Measurements from ENCODE around the gene AOC2.

The AOC2 gene

DNA sequence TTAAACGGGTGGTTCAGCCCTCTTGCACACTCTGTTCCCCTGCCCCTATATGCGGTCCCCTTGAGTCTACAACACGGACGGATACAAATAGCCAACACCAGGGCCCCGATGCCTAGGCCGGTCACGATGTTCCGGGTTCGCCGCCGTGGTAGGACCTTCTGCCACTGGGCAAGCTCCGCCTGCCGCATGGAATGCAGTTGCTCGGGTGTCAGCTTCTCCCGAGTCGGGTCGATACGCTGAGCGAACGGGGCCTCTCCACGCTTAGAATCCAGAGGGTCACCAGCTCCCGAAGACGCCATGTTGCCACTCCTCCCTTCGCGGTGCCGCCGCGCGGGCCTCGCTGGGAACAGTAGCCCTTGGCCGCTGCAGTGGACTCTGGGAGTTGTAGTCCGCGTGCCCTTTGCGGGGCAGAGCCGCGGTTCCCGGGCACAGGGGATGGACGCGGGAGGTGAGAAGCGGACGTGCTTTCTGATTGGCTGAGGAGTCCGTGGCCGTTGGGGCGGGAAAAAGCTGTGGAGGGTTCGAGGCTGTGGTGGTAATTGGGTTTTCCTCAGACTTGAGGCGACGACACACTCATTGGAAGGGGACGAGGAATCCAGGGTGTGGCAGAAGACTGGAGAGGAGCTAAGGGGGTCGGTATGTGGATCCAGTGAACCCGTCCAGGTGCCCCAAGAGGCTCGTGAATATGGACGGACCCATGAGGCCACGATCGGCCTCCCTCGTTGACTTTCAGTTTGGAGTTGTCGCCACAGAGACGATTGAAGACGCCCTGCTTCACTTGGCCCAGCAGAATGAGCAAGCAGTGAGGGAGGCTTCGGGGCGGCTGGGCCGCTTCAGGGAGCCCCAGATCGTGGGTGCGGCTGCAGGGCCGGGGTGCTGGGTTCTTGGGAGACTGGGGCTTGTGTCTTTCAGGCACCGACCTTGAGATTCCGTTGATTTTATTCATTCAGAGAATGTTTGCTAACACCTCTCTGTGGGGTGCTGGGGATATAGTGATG lies 45.7 kb upstream of the AOC2 start, which contains the start of the genes CNTD1 and COA3:
CNTD1 (plus strand) TSS at position 479 of the 998 bp plus-strand sequence; CDS start at position 686, 207 bp downstream.
COA3 (minus strand) TSS at position 322 of the 998 bp plus-strand sequence; CDS start at position 299, 23 bp downstream.
- peak; percentile 96 for DNase-seq (ENCODE audit: low spot score)
- in situ Hi-C loops (cut with MboI; ENCODE audit: low sequenced_read_pairs, unreplicated experiment), result no loop called here
- TF ChIP-seq, protein P1, sequence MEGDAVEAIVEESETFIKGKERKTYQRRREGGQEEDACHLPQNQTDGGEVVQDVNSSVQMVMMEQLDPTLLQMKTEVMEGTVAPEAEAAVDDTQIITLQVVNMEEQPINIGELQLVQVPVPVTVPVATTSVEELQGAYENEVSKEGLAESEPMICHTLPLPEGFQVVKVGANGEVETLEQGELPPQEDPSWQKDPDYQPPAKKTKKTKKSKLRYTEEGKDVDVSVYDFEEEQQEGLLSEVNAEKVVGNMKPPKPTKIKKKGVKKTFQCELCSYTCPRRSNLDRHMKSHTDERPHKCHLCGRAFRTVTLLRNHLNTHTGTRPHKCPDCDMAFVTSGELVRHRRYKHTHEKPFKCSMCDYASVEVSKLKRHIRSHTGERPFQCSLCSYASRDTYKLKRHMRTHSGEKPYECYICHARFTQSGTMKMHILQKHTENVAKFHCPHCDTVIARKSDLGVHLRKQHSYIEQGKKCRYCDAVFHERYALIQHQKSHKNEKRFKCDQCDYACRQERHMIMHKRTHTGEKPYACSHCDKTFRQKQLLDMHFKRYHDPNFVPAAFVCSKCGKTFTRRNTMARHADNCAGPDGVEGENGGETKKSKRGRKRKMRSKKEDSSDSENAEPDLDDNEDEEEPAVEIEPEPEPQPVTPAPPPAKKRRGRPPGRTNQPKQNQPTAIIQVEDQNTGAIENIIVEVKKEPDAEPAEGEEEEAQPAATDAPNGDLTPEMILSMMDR (IDR thresholded peaks at IDR 0.05; ENCODE audit: borderline replicate concordance, control extremely low read depth, extremely low read depth, insufficient read depth, missing control alignments), result no peak

DNA sequence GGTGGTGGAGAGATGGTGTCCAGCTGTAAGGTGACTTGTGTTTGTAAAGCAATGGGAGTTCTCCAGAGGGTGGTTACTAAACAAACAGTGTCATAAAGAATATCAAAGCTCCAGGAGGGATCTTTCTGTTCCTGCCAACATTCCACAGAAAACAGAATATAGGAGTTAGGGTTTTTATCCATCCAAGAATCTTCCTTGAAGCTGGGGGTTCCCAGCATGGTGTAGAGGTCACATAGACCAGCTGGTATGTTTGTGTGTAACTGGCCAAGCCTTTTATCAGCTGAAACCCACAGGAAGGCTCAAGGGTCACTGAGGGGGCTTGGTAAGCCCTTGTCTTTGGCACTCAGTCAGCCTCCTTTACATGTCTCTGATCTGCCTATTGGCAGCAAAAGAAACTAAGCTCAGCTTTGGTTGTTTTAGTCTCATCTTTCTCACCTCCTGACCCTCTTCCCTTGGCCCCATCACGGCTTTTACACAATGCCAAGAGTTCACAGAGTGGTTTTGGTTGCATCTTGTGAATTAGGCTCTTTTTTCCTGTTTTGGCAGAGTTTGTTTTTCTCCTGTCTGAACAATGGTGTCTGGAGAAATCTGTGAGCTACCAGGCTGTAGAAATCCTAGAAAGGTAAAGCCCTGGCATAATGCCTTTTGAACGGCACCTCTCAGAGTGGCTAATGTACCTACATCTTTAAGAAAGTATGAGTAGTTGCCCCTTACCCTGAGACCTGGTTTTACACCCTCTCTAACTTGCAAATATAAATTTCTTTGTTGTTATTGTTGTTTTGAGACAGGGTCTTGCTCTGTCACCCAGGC lies 41.1 kb upstream of the AOC2 start:
- in situ Hi-C loops (cut with MboI; ENCODE audit: low sequenced_read_pairs, unreplicated experiment), result no loop called here
- no peak for DNase-seq (ENCODE audit: low spot score)
- TF ChIP-seq, protein P1 (IDR thresholded peaks at IDR 0.05; ENCODE audit: borderline replicate concordance, control extremely low read depth, extremely low read depth, insufficient read depth, missing control alignments), result no peak

DNA sequence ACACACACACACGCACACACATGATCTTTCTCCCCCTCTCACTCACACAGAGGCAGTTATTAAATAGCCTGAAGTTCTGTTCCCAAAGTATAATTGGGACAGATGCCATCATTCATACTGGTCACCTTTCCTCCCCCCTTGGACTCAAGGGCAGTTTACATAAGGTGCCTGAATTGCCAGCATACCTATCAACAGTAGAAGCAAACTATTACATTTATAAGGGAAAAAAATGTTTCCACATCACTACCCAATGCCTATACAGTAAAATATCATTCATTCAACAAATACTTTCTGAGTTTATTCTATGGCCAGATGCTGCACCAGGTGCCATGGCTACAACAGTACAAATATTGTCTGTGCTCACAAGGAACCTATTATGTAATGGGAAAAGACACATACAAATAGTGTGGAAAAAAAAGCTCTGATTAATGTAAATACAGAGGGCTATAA lies 39.4 kb upstream of the AOC2 start:
- in situ Hi-C loops (cut with MboI; ENCODE audit: low sequenced_read_pairs, unreplicated experiment), result no loop called here
- no peak for DNase-seq (ENCODE audit: low spot score)
- TF ChIP-seq, protein P1 (IDR thresholded peaks at IDR 0.05; ENCODE audit: borderline replicate concordance, control extremely low read depth, extremely low read depth, insufficient read depth, missing control alignments), result no peak

DNA sequence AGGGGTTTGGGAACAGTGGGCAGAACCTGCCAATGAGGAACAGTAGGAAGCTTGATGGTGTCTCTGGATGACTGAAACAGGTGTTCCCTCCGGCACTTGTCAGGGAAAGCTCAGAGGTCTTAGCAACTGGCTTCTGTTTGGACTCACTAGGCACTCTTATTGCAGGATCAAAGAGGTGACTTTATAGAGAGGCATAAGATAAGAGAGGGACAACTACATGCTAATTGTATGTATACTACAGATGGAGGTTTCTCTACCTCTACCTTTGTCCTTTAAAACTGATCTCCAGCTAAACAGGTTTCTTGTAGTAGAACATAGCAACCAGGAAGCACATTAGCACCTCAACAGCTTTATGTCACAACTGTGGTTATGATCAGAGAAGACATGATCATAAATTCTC lies 38.1 kb upstream of the AOC2 start:
- TF ChIP-seq, protein P1 (IDR thresholded peaks at IDR 0.05; ENCODE audit: borderline replicate concordance, control extremely low read depth, extremely low read depth, insufficient read depth, missing control alignments), result no peak
- no peak for DNase-seq (ENCODE audit: low spot score)
- in situ Hi-C loops (cut with MboI; ENCODE audit: low sequenced_read_pairs, unreplicated experiment), result no loop called here

DNA sequence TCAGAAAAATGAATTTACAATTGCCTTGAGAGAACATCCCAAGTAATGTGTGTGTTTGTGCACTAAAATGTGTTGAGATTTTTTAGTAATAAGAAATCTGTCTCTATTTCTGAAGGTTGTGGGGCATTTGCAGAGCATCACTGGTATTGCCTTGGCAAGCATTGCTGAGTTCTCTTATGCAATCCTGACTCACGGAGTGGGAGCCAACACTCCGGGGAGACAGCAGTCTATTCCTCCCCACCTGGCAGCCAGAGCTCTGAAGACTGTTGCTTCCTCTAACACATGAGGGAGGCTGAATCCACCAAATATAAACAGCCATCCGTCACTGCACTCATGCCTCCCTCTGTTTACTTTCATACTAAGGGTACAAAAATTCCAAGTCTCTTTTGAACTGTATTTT lies 35.1 kb upstream of the AOC2 start:
- in situ Hi-C loops (cut with MboI; ENCODE audit: low sequenced_read_pairs, unreplicated experiment), result no loop called here
- DNase-seq (ENCODE audit: low spot score), result no peak
- TF ChIP-seq, protein P1 (IDR thresholded peaks at IDR 0.05; ENCODE audit: borderline replicate concordance, control extremely low read depth, extremely low read depth, insufficient read depth, missing control alignments), result no peak
